Fibroblast of skin of right quadriceps (primary cell): ENCODE results near the gene COL27A1.

ENCODE experiments used
- DNase-seq: peaks from one replicate; pipeline ENCODE4 v3.0.0-alpha.2; 2013

The COL27A1 gene

GRCh38 chr9:114149765-114150340 is 5.5 kb upstream of the COL27A1 start:
- no peak for DNase-seq

DNA sequence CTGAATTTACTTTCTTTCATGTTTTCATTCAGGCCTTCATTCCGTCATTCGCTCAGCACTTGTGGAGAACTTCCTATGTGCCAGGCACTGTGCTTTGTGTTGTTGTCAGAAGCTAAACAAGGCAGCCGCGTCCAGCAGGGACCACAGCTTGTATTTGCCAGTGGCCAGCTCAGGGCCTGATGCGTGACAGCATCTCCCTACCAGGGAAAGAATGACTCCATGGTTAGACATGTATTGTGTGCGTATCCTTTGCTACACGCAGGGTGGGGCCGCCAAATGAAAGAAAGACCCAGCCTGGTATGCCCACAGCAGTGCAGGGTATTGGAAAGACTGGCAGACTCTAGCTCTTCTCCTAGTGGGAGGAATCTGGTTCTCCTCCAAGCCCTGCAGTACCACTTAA is 4.7 kb upstream of the COL27A1 start:
- DNase-seq = no peak

- no peak for DNase-seq
Observed at GRCh38 chr9:114151426-114151956, 3.8 kb upstream of the COL27A1 start.

- DNase-seq = no peak
Observed at GRCh38 chr9:114153761-114154599, 1.4 kb upstream of the COL27A1 start.

DNA sequence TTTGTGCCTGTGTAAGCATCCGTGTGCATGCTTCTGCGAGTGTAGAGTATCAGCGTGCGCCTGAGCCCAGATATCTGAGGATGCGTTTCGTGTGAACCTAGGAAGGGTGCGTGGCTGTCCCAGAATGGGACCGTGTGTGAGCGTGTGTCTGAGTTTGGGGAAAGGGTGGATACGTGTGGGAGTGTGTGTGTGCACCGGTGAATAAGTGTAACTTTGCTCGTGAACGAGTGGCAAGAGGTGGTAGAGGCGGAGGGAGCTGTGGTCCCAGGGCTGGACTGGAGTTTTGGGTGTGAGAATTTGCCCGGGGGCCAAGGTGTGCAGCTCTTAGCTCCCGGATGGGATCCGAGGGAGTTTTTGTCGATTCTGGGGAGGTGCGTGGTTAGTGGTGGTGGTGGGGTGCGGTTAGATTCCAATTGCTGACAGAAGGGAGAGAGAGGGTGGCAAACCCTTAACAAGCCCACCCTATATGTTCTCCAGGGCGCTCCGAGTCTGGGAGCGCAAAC is 686 bp upstream of the COL27A1 start:
- no peak for DNase-seq

DNA sequence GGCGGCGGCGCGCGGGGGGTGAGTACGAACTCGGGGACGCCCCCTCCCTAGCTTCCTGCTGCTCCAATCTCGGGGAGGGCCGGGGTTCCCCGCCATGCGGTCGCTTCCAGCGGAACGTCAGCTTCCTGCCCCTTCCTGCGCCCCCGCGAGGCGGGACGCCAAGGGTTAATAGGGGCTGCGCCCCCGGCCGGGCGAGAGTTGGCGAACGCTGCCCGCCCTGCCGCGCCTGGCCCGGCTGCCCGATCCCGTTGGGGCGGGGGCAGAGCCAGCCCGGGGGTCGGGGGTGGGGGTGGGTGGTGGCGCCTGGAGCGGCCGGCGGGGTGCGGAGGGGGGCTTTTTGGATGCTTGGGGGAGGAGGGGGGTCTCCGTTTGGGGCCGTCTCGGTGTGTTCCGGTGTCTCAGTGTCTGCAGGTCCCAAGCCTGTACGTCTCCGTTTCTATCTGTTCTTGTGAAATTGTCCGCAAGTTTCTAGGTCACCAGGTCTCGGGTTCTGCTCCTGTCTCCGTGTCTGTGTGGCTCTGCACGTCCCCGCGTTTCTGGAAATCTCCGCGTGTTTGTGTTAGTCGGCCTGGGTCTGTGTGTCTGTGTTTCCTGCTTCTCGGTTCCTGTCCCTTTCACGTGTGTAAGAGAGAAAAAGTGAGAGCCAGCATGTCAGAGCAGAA is 789 bp downstream of the COL27A1 start:
- DNase-seq = peak; percentile 30

DNA sequence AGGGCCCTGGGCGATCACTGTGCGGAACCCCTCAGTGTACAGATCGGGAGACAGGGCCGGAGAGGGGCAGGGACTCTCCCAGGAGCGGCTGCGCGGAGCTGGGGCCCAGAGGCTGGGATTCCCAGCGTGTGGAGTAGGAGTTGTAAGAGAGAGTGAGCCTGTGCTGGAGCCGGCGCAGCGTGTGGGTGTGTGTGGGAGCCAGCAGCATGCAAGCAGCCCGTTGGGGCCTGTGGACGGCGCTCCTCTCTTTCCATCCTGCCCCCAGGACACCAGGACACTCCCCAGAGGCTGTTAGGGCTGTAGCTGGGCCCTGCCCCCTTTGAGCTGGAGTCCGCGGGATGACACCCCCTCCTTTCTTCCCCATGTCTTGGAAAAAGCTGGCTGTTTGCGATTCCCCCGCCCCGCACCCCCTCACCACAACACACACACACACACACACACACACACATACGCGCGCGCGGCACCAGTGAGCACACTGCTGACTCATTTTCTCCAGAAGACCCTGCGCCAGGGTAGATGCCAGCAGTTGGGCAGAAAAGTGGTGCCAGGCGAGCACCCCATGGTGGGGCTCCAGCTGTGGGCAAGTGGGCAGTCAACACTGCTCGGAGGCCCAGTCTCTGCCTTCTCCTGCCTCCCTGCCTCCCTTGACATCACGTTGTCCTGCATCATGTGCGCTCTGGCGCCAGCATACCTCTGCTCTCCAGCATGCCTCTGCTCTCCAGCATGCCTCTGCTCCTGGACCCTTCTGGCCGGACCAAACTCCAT is 1.5 kb downstream of the COL27A1 start:
- DNase-seq = peak; percentile 85

GRCh38 chr9:114157516-114158176 is 2.3 kb downstream of the COL27A1 start:
- no peak for DNase-seq

GRCh38 chr9:114158482-114159130 is 3.3 kb downstream of the COL27A1 start:
- DNase-seq = no peak

DNA sequence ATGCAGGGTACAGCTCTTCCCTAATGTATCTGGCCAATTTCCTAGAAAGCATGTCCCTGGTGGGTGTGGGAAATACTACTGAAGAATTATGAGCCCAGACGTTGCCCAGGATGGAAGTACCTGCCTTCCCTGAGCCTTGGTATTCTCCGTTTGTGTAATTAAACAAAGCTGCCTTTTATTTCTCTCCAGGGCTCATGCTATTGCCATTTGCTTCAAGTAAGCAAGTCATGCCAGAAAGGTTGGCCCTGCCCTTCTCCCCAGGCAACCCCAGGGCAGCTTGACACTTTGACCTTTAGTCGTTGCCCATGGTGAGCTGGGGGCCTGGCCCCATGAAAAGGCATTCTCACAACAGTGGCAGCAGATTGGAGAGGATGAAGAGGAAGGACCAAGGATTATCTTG is 4.4 kb downstream of the COL27A1 start:
- DNase-seq = no peak

DNA sequence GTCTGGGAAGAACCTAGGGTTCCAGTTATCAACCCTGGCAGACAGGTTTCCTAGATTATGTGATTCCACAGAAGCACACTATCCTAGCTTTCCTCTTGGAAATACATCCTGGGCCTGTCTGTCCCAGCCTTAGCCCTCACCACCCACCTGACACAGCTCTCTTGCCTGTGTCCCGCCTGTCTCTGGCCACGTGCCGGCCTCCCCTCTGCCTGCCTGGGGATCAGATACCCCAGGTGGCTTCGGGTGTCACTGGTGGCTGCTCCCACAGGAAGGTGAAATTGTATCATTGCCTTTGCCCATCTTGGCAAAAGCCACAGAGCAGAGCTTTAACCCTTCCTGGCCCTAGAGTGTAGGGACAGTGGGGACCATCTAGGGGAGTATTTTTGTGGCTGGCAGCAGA is 6.2 kb downstream of the COL27A1 start:
- DNase-seq = no peak

- DNase-seq = no peak
Observed at GRCh38 chr9:114163517-114163951, 8.2 kb downstream of the COL27A1 start.

DNA sequence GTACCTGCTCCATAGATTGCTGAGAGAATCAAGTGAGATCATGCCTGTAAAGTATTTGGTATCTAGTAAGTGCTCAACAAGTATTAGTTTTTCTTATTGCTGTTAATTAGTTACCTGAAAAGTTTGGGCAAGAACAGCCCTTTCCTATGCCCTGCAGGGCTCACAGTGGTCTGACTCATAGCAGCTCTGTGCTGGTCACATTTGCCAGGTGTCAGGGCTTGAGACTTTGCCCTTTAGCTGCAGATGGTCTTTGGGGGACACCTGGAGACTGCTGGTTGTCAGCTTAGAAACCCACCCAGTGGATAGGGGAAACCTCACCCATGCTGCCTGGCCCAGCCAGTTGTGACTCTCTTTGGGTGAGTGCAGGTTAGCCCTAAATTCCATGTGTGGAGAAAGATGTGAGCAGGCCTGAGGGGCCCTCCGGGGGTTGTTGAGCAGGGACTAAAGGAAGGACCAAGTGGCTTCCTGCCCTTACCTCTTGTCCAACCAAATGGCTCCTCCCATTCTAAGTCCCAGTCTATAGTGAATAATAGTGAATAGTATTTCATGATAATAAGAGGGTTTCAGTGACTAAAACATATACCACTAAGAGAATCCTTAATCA is 9.0 kb downstream of the COL27A1 start:
- DNase-seq = no peak

DNA sequence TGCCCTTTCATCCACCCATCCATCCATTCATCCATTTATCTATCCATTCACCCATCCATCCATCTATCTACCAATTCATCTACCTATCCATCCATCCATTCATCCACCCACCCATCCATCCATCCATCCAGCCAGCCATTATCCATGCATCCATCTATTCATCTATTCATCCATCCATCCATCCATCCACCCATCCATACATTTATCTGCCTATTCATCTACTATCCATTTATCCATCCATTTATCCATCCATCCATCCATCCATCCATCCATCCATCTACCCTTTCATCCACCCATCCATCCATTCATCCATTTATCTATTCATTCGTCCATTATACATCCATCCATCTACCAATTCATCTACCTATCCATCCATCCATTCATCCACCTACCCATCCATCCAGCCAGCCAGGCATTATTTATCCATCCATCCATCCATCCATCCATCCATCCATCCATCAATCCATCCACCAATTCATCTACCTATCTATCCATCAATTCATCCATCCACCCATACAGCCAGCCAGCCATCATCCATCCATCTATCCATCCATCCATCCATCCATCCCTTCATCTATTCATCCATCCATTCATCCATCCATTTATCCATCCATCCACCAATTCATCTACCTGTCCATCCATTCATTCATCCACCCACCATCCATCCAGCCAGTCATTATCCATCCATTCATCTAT is 10.2 kb downstream of the COL27A1 start:
- DNase-seq = no peak

- no peak for DNase-seq
Observed at GRCh38 chr9:114166103-114166470, 10.8 kb downstream of the COL27A1 start.

DNA sequence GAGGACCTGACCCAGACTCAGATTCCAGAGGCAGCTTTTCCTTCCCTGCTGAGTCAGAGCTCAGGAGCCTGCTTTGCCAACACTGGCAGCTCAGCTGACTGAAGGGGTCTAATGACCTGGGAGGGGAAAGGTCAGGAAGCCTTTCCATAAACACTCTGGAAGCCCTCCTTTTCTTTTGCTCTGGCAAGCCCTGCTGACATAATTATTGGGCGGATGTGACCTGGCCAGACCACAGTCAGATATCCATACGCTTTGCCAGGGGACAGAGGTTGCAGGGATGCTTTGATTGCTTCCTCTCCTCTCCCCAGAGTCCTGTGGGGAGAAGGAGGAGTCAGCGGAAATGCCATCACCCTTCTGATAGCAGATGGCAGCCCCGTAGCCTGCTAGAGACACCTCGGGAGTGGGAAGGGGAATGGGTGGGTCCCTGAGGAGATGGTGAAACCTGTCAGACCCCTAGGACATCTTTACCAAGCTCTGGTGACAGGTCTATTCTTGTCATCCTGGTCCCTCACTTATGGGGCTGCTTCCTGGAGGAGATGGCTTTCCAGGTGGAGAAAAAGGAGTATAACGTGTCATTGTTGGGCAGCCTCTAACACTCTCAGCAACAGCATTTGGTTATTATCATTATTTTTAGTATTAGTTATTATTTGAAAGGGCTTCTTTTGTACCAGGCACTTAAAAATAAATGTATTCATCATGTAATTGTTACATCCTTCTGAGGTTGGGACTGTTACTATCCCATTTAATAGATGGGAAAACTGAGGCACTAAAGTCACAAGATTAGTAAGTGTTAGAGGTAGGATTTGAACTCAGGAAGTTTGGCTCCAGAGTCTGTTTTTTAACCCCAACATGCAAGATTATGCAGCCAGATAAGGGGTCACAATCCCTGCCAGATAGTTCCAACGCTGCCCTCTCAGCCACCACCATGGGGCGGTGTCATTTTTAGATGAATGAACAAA is 11.6 kb downstream of the COL27A1 start:
- no peak for DNase-seq

GRCh38 chr9:114167591-114168091 is 12.3 kb downstream of the COL27A1 start:
- DNase-seq = no peak

DNA sequence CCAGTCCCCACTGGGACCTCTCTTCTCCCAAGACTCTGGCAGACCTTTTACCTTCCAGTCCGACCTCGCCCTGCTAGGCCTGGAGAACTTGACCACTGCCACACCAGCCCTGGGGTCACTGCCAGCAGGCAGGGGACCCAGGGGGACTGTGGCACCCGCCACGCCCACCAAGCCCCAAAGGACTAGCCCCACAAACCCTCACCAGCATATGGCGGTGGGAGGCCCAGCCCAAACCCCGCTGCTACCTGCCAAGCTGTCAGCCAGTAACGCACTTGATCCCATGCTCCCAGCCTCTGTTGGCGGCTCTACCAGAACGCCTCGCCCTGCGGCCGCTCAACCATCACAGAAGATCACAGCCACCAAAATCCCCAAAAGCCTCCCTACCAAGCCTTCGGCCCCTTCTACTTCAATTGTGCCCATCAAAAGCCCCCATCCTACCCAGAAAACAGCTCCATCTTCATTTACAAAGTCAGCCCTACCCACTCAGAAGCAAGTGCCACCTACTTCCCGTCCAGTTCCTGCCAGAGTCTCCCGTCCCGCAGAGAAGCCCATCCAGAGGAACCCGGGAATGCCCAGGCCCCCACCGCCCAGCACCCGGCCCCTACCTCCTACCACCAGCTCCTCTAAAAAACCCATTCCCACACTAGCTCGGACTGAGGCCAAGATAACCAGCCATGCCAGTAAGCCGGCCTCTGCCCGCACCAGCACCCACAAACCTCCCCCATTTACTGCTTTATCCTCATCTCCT is 13.1 kb downstream of the COL27A1 start:
- DNase-seq = no peak
